ENCODE data around the gene SPEG.

SPEG gene

GRCh38 chr2:219451661-219452360, 17.2 kb downstream of the SPEG start:
- no peak for DNase-seq (ENCODE audit: low read depth, low spot score)
- no peak overlapping the region for H3K9ac ChIP-seq (ENCODE audit: insufficient read length, low read depth)
- peaks cover 29% of the 10 kb centered on the region for H3K4me1 ChIP-seq (ENCODE audit: insufficient read depth, insufficient read length)
- H3K4me3 ChIP-seq (ENCODE audit: insufficient read length, low read depth) = no peak overlapping the region
- peaks cover 62% of the 10 kb centered on the region for H3K36me3 ChIP-seq (ENCODE audit: insufficient read depth, insufficient read length, low read length)
- no peaks in the 10 kb centered on the region for H3K9me3 ChIP-seq (ENCODE audit: insufficient read depth, low read length)
- H3K27me3 ChIP-seq (ENCODE audit: insufficient read depth, insufficient read length) = no peaks in the 10 kb centered on the region
- no peak for TF ChIP-seq YY1 (IDR thresholded peaks at IDR 0.05; ENCODE audit: insufficient read depth, insufficient read length)
- no peak for TF ChIP-seq ZNF274 (IDR thresholded peaks at IDR 0.05; ENCODE audit: low read depth, low read length)
- TF ChIP-seq SUZ12 (IDR thresholded peaks at IDR 0.05; ENCODE audit: extremely low read depth, insufficient read depth, insufficient read length) = no peak

GRCh38 chr2:219452361-219453317, 18.0 kb downstream of the SPEG start:
- H3K36me3 ChIP-seq (ENCODE audit: insufficient read depth, insufficient read length, low read length) = peaks cover 62% of the 10 kb centered on the region
- H3K4me1 ChIP-seq (ENCODE audit: insufficient read depth, insufficient read length) = peaks cover 29% of the 10 kb centered on the region
- TF ChIP-seq YY1 (IDR thresholded peaks at IDR 0.05; ENCODE audit: insufficient read depth, insufficient read length) (no peak), SUZ12 (IDR thresholded peaks at IDR 0.05; ENCODE audit: extremely low read depth, insufficient read depth, insufficient read length) (no peak), ZNF274 (IDR thresholded peaks at IDR 0.05; ENCODE audit: low read depth, low read length) (no peak)
- H3K9me3 ChIP-seq (ENCODE audit: insufficient read depth, low read length) = no peaks in the 10 kb centered on the region
- H3K4me3 ChIP-seq (ENCODE audit: insufficient read length, low read depth) = no peak overlapping the region
- no peak for DNase-seq (ENCODE audit: low read depth, low spot score)
- no peak overlapping the region for H3K9ac ChIP-seq (ENCODE audit: insufficient read length, low read depth)
- H3K27me3 ChIP-seq (ENCODE audit: insufficient read depth, insufficient read length) = no peaks in the 10 kb centered on the region

GRCh38 chr2:219453671-219454590, 19.3 kb downstream of the SPEG start:
- no peaks in the 10 kb centered on the region for H3K9me3 ChIP-seq (ENCODE audit: insufficient read depth, low read length)
- peaks cover 57% of the 10 kb centered on the region for H3K36me3 ChIP-seq (ENCODE audit: insufficient read depth, insufficient read length, low read length)
- no peak overlapping the region for H3K4me3 ChIP-seq (ENCODE audit: insufficient read length, low read depth)
- H3K4me1 ChIP-seq (ENCODE audit: insufficient read depth, insufficient read length) = peaks cover 29% of the 10 kb centered on the region
- no peaks in the 10 kb centered on the region for H3K27me3 ChIP-seq (ENCODE audit: insufficient read depth, insufficient read length)
- no peak for DNase-seq (ENCODE audit: low read depth, low spot score)
- no peak for TF ChIP-seq YY1 (IDR thresholded peaks at IDR 0.05; ENCODE audit: insufficient read depth, insufficient read length)
- no peak for TF ChIP-seq ZNF274 (IDR thresholded peaks at IDR 0.05; ENCODE audit: low read depth, low read length)
- peak overlapping the region; percentile 3 for H3K9ac ChIP-seq (ENCODE audit: insufficient read length, low read depth)

GRCh38 chr2:219455581-219455980, 20.9 kb downstream of the SPEG start:
- no peaks in the 10 kb centered on the region for H3K9me3 ChIP-seq (ENCODE audit: insufficient read depth, low read length)
- H3K27me3 ChIP-seq (ENCODE audit: insufficient read depth, insufficient read length) = no peaks in the 10 kb centered on the region
- H3K36me3 ChIP-seq (ENCODE audit: insufficient read depth, insufficient read length, low read length) = peaks cover 42% of the 10 kb centered on the region
- H3K4me3 ChIP-seq (ENCODE audit: insufficient read length, low read depth) = no peak overlapping the region
- peaks cover 38% of the 10 kb centered on the region for H3K4me1 ChIP-seq (ENCODE audit: insufficient read depth, insufficient read length)
- H3K9ac ChIP-seq (ENCODE audit: insufficient read length, low read depth) = peak overlapping the region; percentile 6
- TF ChIP-seq SUZ12 (IDR thresholded peaks at IDR 0.05; ENCODE audit: extremely low read depth, insufficient read depth, insufficient read length) = no peak
- DNase-seq (ENCODE audit: low read depth, low spot score) = no peak

GRCh38 chr2:219457784-219458369, 23.2 kb downstream of the SPEG start:
- TF ChIP-seq ZNF274 (IDR thresholded peaks at IDR 0.05; ENCODE audit: low read depth, low read length) (no peak), YY1 (IDR thresholded peaks at IDR 0.05; ENCODE audit: insufficient read depth, insufficient read length) (no peak), SUZ12 (IDR thresholded peaks at IDR 0.05; ENCODE audit: extremely low read depth, insufficient read depth, insufficient read length) (no peak)
- Histone ChIP-seq H3K9ac (ENCODE audit: insufficient read length, low read depth) (no peak overlapping the region), H3K36me3 (ENCODE audit: insufficient read depth, insufficient read length, low read length) (peaks cover 35% of the 10 kb centered on the region), H3K4me3 (ENCODE audit: insufficient read length, low read depth) (no peak overlapping the region), H3K9me3 (ENCODE audit: insufficient read depth, low read length) (no peaks in the 10 kb centered on the region), H3K4me1 (ENCODE audit: insufficient read depth, insufficient read length) (peaks cover 36% of the 10 kb centered on the region), H3K27me3 (ENCODE audit: insufficient read depth, insufficient read length) (no peaks in the 10 kb centered on the region)
- no peak for DNase-seq (ENCODE audit: low read depth, low spot score)

GRCh38 chr2:219458996-219459395, 24.4 kb downstream of the SPEG start:
- peaks cover 32% of the 10 kb centered on the region for H3K36me3 ChIP-seq (ENCODE audit: insufficient read depth, insufficient read length, low read length)
- no peaks in the 10 kb centered on the region for H3K27me3 ChIP-seq (ENCODE audit: insufficient read depth, insufficient read length)
- no peak for TF ChIP-seq YY1 (IDR thresholded peaks at IDR 0.05; ENCODE audit: insufficient read depth, insufficient read length)
- H3K9me3 ChIP-seq (ENCODE audit: insufficient read depth, low read length) = no peaks in the 10 kb centered on the region
- H3K4me1 ChIP-seq (ENCODE audit: insufficient read depth, insufficient read length) = peaks cover 26% of the 10 kb centered on the region
- DNase-seq (ENCODE audit: low read depth, low spot score) = no peak
- H3K4me3 ChIP-seq (ENCODE audit: insufficient read length, low read depth) = no peak overlapping the region
- H3K9ac ChIP-seq (ENCODE audit: insufficient read length, low read depth) = no peak overlapping the region
